ENCODE data around the gene CEP70. TPM values are rescaled to one million over a fixed set of nuclear protein-coding genes. Genes with fewer than 3 reads are reported as not detected.

CEP70 gene
- total RNA-seq, 4 donors from 2014 or later = 27.7 to 53.8 (median 43.5) TPM

- H3K9me3 ChIP-seq = no peaks in the 10 kb centered on the region
- no peaks in the 10 kb centered on the region for H3K27me3 ChIP-seq
- ATAC-seq = no peak
- H3K27ac ChIP-seq = no peak overlapping the region
- WGBS, 2 donors (ENCODE audit: low coverage in 1 of 2) = 83 to 89% methylated on average over 6 of the region's 6 CpGs
- peaks cover 0 to 52% of the 10 kb centered on the region in 2 donors for H3K36me3 ChIP-seq
- no peak overlapping the region for H3K4me3 ChIP-seq
- H3K4me1 ChIP-seq = no peaks in the 10 kb centered on the region
- no peak for TF ChIP-seq CTCF (IDR thresholded peaks at IDR 0.05)
- TF ChIP-seq POLR2AphosphoS5 (IDR thresholded peaks at IDR 0.05) = no peak
- TF ChIP-seq POLR2A (IDR thresholded peaks at IDR 0.05) = no peak
- no peak for TF ChIP-seq EP300 (IDR thresholded peaks at IDR 0.05)
Observed at GRCh38 chr3:138629526-138629925, 35.5 kb upstream of the CEP70 start.

- Histone ChIP-seq H3K27me3 (no peaks in the 10 kb centered on the region), H3K4me1 (no peaks in the 10 kb centered on the region), H3K27ac (no peak overlapping the region), H3K9me3 (no peaks in the 10 kb centered on the region), H3K36me3 (peaks cover 0 to 36% of the 10 kb centered on the region in 2 donors), H3K4me3 (no peak overlapping the region)
- WGBS, 2 donors (ENCODE audit: low coverage in 1 of 2) = 72 to 89% methylated on average over 3 of the region's 3 CpGs
- no peak for ATAC-seq
- TF ChIP-seq EP300 (IDR thresholded peaks at IDR 0.05) (no peak), POLR2AphosphoS5 (IDR thresholded peaks at IDR 0.05) (no peak), POLR2A (IDR thresholded peaks at IDR 0.05) (no peak), CTCF (IDR thresholded peaks at IDR 0.05) (no peak)
Observed at GRCh38 chr3:138625707-138626365, 31.8 kb upstream of the CEP70 start.

- Histone ChIP-seq H3K27ac (no peak overlapping the region), H3K9me3 (no peaks in the 10 kb centered on the region), H3K36me3 (peaks cover 0 to 24% of the 10 kb centered on the region in 2 donors), H3K4me1 (no peaks in the 10 kb centered on the region), H3K27me3 (no peaks in the 10 kb centered on the region), H3K4me3 (no peak overlapping the region)
- TF ChIP-seq POLR2A (IDR thresholded peaks at IDR 0.05) = no peak
- TF ChIP-seq POLR2AphosphoS5 (IDR thresholded peaks at IDR 0.05) = no peak
- no peak for TF ChIP-seq EP300 (IDR thresholded peaks at IDR 0.05)
- no peak for TF ChIP-seq CTCF (IDR thresholded peaks at IDR 0.05)
- ATAC-seq = no peak
Observed at GRCh38 chr3:138624518-138624917, 30.5 kb upstream of the CEP70 start.

GRCh38 chr3:138620431-138620830 lies 26.4 kb upstream of the CEP70 start:
- Histone ChIP-seq H3K27ac (no peak overlapping the region), H3K4me3 (no peak overlapping the region), H3K9me3 (no peaks in the 10 kb centered on the region), H3K36me3 (peaks cover 0 to 10% of the 10 kb centered on the region in 2 donors), H3K27me3 (no peaks in the 10 kb centered on the region), H3K4me1 (no peaks in the 10 kb centered on the region)
- TF ChIP-seq CTCF (IDR thresholded peaks at IDR 0.05) = no peak
- ATAC-seq = no peak
- 91 to 96% methylated on average over 4 of the region's 4 CpGs for WGBS, 2 donors (ENCODE audit: low coverage in 1 of 2)

GRCh38 chr3:138615462-138615861 lies 21.4 kb upstream of the CEP70 start:
- no peak for TF ChIP-seq EP300 (IDR thresholded peaks at IDR 0.05)
- no peak for TF ChIP-seq POLR2AphosphoS5 (IDR thresholded peaks at IDR 0.05)
- no peak for TF ChIP-seq POLR2A (IDR thresholded peaks at IDR 0.05)
- no peak for TF ChIP-seq CTCF (IDR thresholded peaks at IDR 0.05)
- no peaks in the 10 kb centered on the region for H3K36me3 ChIP-seq
- no peak for ATAC-seq
- WGBS, 2 donors (ENCODE audit: low coverage in 1 of 2) = 92 to 100% methylated on average over 1 of the region's 1 CpG
- H3K9me3 ChIP-seq = no peaks in the 10 kb centered on the region
- H3K4me3 ChIP-seq = no peak overlapping the region
- H3K27ac ChIP-seq = no peak overlapping the region
- H3K4me1 ChIP-seq = no peaks in the 10 kb centered on the region
- no peaks in the 10 kb centered on the region for H3K27me3 ChIP-seq

Data from gastroesophageal sphincter (tissue), 4 donors.